IMR-90 (cell line): ENCODE measurements around the gene CYB5R2. TPM values are rescaled to one million over a fixed set of nuclear protein-coding genes. Genes with fewer than 3 reads are reported as not detected.

Experiments
- ATAC-seq: fragments of 200-7000 bp; cut with Tn5 transposase; 2 replicates; pipeline ENCODE4 v1.9.1; 2020; ENCODE audit warnings: low read depth, mild to moderate bottlenecking, moderate library complexity
- BruUV-seq: library from RNA; stranded (reverse); fragments of 400-500 nt; replicated peaks from 2 replicates; lab custom pipeline; 2021; lab: Mats Ljungman, UMichigan
- CTCF ChIA-PET: fragments of 300-600 bp; formaldehyde crosslinking; extraction: SDS; loops from one replicate; lab custom pipeline; 2021; ENCODE audit warnings: antibody characterized with exemption; lab: Yijun Ruan, JAX
- POLR2A ChIA-PET: fragments of 300-600 bp; sonication (Branson Sonifier 250); formaldehyde crosslinking; loops from one replicate; lab custom pipeline; 2022; ENCODE audit warnings: antibody characterized with exemption; ENCODE audit not compliant: unreplicated experiment; lab: Charles Lee
- DNase-seq: peaks from one replicate; pipeline ENCODE4 v3.0.0; 2013
- H2AFZ ChIP-seq: replicated peaks from 2 replicates; pipeline ENCODE3; 2013; ENCODE audit warnings: low read length, mild to moderate bottlenecking; ENCODE audit not compliant: poor library complexity
- H2AK5ac ChIP-seq: 2 replicates; pipeline ENCODE4 v1.6.1; 2013; ENCODE audit warnings: low read depth, low read length, inconsistent platforms
- H2AK9ac ChIP-seq: replicated peaks from 2 replicates; pipeline ENCODE3; 2013; ENCODE audit warnings: mild to moderate bottlenecking, low read depth, low read length, moderate library complexity; ENCODE audit not compliant: poor library complexity
- H2BK120ac ChIP-seq: 2 replicates; pipeline ENCODE4 v1.6.1; 2013; ENCODE audit warnings: low read depth, low read length, inconsistent platforms
- H2BK15ac ChIP-seq: 3 replicates; pipeline ENCODE4 v1.6.1; 2013; ENCODE audit warnings: low read depth, low read length, inconsistent platforms
- H2BK20ac ChIP-seq: 2 replicates; pipeline ENCODE4 v1.6.1; 2013; ENCODE audit warnings: low read depth, mild to moderate bottlenecking, inconsistent platforms, low read length, moderate library complexity
- H2BK5ac ChIP-seq: 2 replicates; pipeline ENCODE4 v1.6.1; 2013; ENCODE audit warnings: mild to moderate bottlenecking, low read depth, low read length, inconsistent platforms; ENCODE audit not compliant: poor library complexity, severe bottlenecking
- H3K14ac ChIP-seq: replicated peaks from 2 replicates; pipeline ENCODE4 v1.6.1; 2013; ENCODE audit warnings: low read depth, low read length, inconsistent platforms
- H3K18ac ChIP-seq: 2 replicates; pipeline ENCODE4 v1.6.1; 2013; ENCODE audit warnings: low read depth, low read length, control low read depth
- H3K23ac ChIP-seq: 2 replicates; pipeline ENCODE4 v1.6.1; 2013; ENCODE audit warnings: low read depth, low read length, inconsistent platforms
- H3K27ac ChIP-seq: 2 replicates; pipeline ENCODE4 v1.5.1; 2013; ENCODE audit warnings: mild to moderate bottlenecking, control low read depth, low read length; ENCODE audit not compliant: insufficient read depth
- H3K27me3 ChIP-seq: 2 replicates; pipeline ENCODE4 v1.6.1; 2013; ENCODE audit warnings: low read length; ENCODE audit not compliant: control insufficient read depth, insufficient read depth
- H3K36me3 ChIP-seq: 2 replicates; pipeline ENCODE4 v1.6.1; 2013; ENCODE audit warnings: low read length, mixed read lengths; ENCODE audit not compliant: control insufficient read depth, insufficient read depth
- H3K4ac ChIP-seq: 2 replicates; pipeline ENCODE4 v1.6.1; 2013; ENCODE audit warnings: low read depth, low read length, inconsistent platforms
- H3K4me1 ChIP-seq: 2 replicates; pipeline ENCODE4 v1.6.1; 2013; ENCODE audit warnings: low read length, mixed read lengths; ENCODE audit not compliant: control insufficient read depth, insufficient read depth
- H3K4me2 ChIP-seq: 2 replicates; pipeline ENCODE4 v1.6.1; 2013; ENCODE audit warnings: low read depth, mild to moderate bottlenecking, control low read depth, low read length, moderate library complexity
- H3K4me3 ChIP-seq: 2 replicates; pipeline ENCODE4 v1.5.1; 2013; ENCODE audit warnings: low read depth, mild to moderate bottlenecking, control low read depth, low read length, moderate library complexity; ENCODE audit not compliant: insufficient read depth
- H3K56ac ChIP-seq: 2 replicates; pipeline ENCODE4 v1.6.1; 2013; ENCODE audit warnings: low read length, inconsistent platforms; ENCODE audit not compliant: insufficient read depth; ENCODE audit errors: extremely low read depth
- H3K79me1 ChIP-seq, 2 experiments: 2 replicates each; pipeline ENCODE4 v1.6.1; 2013; ENCODE audit warnings: low read length in 2 of 2, inconsistent platforms in 1 of 2, low read depth in 1 of 2
- H3K9ac ChIP-seq: 2 replicates; pipeline ENCODE4 v1.6.1; 2013; ENCODE audit warnings: low read depth, low read length, control low read depth
- H3K9me1 ChIP-seq: 2 replicates; pipeline ENCODE4 v1.6.1; 2013; ENCODE audit warnings: low read length, inconsistent platforms; ENCODE audit not compliant: insufficient read depth
- H3K9me3 ChIP-seq: 2 replicates; pipeline ENCODE4 v1.6.1; 2013; ENCODE audit warnings: low read length; ENCODE audit not compliant: control insufficient read depth, insufficient read depth
- H4K20me1 ChIP-seq: 2 replicates; pipeline ENCODE4 v1.6.1; 2013; ENCODE audit warnings: low read length, inconsistent platforms; ENCODE audit not compliant: insufficient read depth
- H4K5ac ChIP-seq: 2 replicates; pipeline ENCODE4 v1.6.1; 2013; ENCODE audit warnings: mild to moderate bottlenecking, low read depth, low read length, control low read depth
- H4K8ac ChIP-seq, 2 experiments: 2 replicates each; pipeline ENCODE4 v1.6.1; 2013; ENCODE audit warnings: low read depth in 2 of 2, low read length in 2 of 2, control low read depth in 1 of 2, inconsistent platforms in 1 of 2
- H4K91ac ChIP-seq: 2 replicates; pipeline ENCODE4 v1.6.1; 2013; ENCODE audit warnings: low read depth, low read length, inconsistent platforms; ENCODE audit not compliant: insufficient read depth
- BHLHE40 ChIP-seq: fragments of 150-350 bp; IDR thresholded peaks from 2 replicates; pipeline ENCODE4 v1.6.1; 2016; ENCODE audit warnings: mild to moderate bottlenecking, low read depth, low read length
- CEBPB ChIP-seq: IDR thresholded peaks from 2 replicates; pipeline ENCODE4 v1.6.1; 2012; ENCODE audit warnings: low read depth, low read length, improper control_type of control experiment
- CHD1 ChIP-seq: IDR thresholded peaks from 2 replicates; pipeline ENCODE4 v1.6.1; 2012; ENCODE audit warnings: low read depth, low read length, improper control_type of control experiment
- ELK1 ChIP-seq: fragments of 150-350 bp; IDR thresholded peaks from 2 replicates; pipeline ENCODE4 v1.6.1; 2016; ENCODE audit warnings: low read depth, mild to moderate bottlenecking, low read length, moderate library complexity, borderline replicate concordance
- FOS ChIP-seq: fragments of 150-350 bp; IDR thresholded peaks from 2 replicates; pipeline ENCODE4 v1.6.1; 2016; ENCODE audit warnings: low read depth, low read length
- MAFK ChIP-seq: IDR thresholded peaks from 2 replicates; pipeline ENCODE4 v1.6.1; 2012; ENCODE audit warnings: low read depth, low read length, improper control_type of control experiment
- MXI1 ChIP-seq: IDR thresholded peaks from 2 replicates; pipeline ENCODE4 v1.6.1; 2012; ENCODE audit warnings: low read depth, mild to moderate bottlenecking, low read length, moderate library complexity, borderline replicate concordance
- NFE2L2 ChIP-seq: fragments of 150-350 bp; IDR thresholded peaks from 2 replicates; pipeline ENCODE4 v1.6.1; 2016; ENCODE audit warnings: low read depth, mild to moderate bottlenecking, low read length
- RAD21 ChIP-seq: IDR thresholded peaks from 2 replicates; pipeline ENCODE4 v1.6.1; 2012; ENCODE audit warnings: low read length, improper control_type of control experiment
- RCOR1 ChIP-seq: IDR thresholded peaks from 2 replicates; pipeline ENCODE4 v1.6.1; 2012; ENCODE audit warnings: mild to moderate bottlenecking, low read length, improper control_type of control experiment; ENCODE audit not compliant: insufficient replicate concordance
- RFX5 ChIP-seq: IDR thresholded peaks from 2 replicates; pipeline ENCODE4 v1.8.0; 2012; ENCODE audit warnings: low read depth, mild to moderate bottlenecking, low read length, moderate library complexity
- SMC3 ChIP-seq: fragments of 150-350 bp; IDR thresholded peaks from 2 replicates; pipeline ENCODE4 v1.6.1; 2016; ENCODE audit warnings: low read depth, mild to moderate bottlenecking, antibody characterized with exemption, low read length, moderate library complexity
- WGBS, 2 experiments: methylation state at CpG; one replicate each; pipeline versions ENCODE4 v1.1.5 to v1.1.7; 2013; ENCODE audit warnings: missing lambda C conversion rate in 2 of 2; ENCODE audit not compliant: insufficient read length in 1 of 2; ENCODE audit errors: extremely low coverage in 2 of 2; 5-methylcytosine and 5-hydroxymethylcytosine counted together
- dilution Hi-C: fragments of 300-500 bp; cut with HindIII; formaldehyde crosslinking; loops from one replicate; pipeline ENCODE4 v1.14.3; 2018; ENCODE audit warnings: low sequenced_read_pairs; ENCODE audit not compliant: unreplicated experiment
- in situ Hi-C: fragments of 300-500 bp; cut with MboI; formaldehyde crosslinking; loops from 3 replicates; pipeline ENCODE4 v1.14.3; 2019; ENCODE audit warnings: low sequenced_read_pairs, inconsistent platforms, mixed read lengths
- intact Hi-C: fragments of 100-400 bp; cut with micrococcal nuclease; formaldehyde crosslinking; loops from 2 replicates; pipeline ENCODE4 v1.10.0; 2022
- polyA plus RNA-seq, 3 experiments: library from polyadenylated mRNA; depleted of rRNA; stranded (reverse); fragments of >200 nt; gene quantifications; 2 replicates each; pipeline ENCODE4 v1.2.3, GENCODE V29; 2012; ENCODE audit warnings: low replicate concordance in 1 of 3
- total RNA-seq: library from RNA; depleted of rRNA; stranded (reverse); fragments of >200 nt; gene quantifications from 2 replicates; pipeline ENCODE4 v1.2.3, GENCODE V29; 2012
- TF ChIP-seq, protein P1 (sequence below): fragments of 150-350 bp; IDR thresholded peaks from 2 replicates; pipeline ENCODE4 v1.6.1; 2017; ENCODE audit warnings: mild to moderate bottlenecking, antibody characterized with exemption, low read length, low read depth
- TF ChIP-seq, protein P2 (sequence below): conservative IDR thresholded peaks from 2 replicates; pipeline ENCODE4 v1.5.1; 2012; ENCODE audit warnings: mild to moderate bottlenecking, low read depth, low read length, improper control_type of control experiment

The CYB5R2 gene
- total and polyA plus RNA-seq, 2 of the 4 experiments (the other 2 are of a cell fraction): 4.5 to 4.7 TPM

GRCh38 chr11:7668464-7668863 lies 4.8 kb downstream of the CYB5R2 start:
- in situ Hi-C loops: no loop called here
- DNase-seq: no peak

More at GRCh38 chr11:7668464-7668863, 4.8 kb downstream of the CYB5R2 start:
- H4K20me1 ChIP-seq: no peaks in the 10 kb centered on the region
- no peaks in the 10 kb centered on the region for H3K4me1 ChIP-seq
- no TSS peak for BruUV-seq
- H3K23ac ChIP-seq: no peak overlapping the region
- H3K4ac ChIP-seq: no peak overlapping the region
- no peaks in the 10 kb centered on the region for H3K9me3 ChIP-seq
- H3K56ac ChIP-seq: no peak overlapping the region
- CTCF ChIA-PET: interaction anchor here (0.9 to 1.0 kb wide), 2 partner anchors 11 to 97 kb away, joined by 3 to 4 read pairs; no protein-coding TSS in a partner anchor
- ATAC-seq: no peak
- H4K91ac ChIP-seq: no peak overlapping the region
- intact Hi-C loops: no loop called here
- H3K9me1 ChIP-seq: no peaks in the 10 kb centered on the region
- H3K18ac ChIP-seq: no peak overlapping the region
- POLR2A ChIA-PET: no interaction called here
- H2BK120ac ChIP-seq: no peak overlapping the region
- H4K8ac ChIP-seq: no peak overlapping the region
- no peak overlapping the region for H3K14ac ChIP-seq
- H3K27ac ChIP-seq: no peak overlapping the region
- no peak overlapping the region for H2AFZ ChIP-seq
- no peak overlapping the region for H3K9ac ChIP-seq
- H2AK5ac ChIP-seq: no peak overlapping the region
- H3K36me3 ChIP-seq: no peaks in the 10 kb centered on the region
- H2BK20ac ChIP-seq: no peak overlapping the region
- no peak for TF ChIP-seq RCOR1
- TF ChIP-seq BHLHE40: no peak
- TF ChIP-seq, protein P1, sequence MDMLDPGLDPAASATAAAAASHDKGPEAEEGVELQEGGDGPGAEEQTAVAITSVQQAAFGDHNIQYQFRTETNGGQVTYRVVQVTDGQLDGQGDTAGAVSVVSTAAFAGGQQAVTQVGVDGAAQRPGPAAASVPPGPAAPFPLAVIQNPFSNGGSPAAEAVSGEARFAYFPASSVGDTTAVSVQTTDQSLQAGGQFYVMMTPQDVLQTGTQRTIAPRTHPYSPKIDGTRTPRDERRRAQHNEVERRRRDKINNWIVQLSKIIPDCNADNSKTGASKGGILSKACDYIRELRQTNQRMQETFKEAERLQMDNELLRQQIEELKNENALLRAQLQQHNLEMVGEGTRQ: no peak
- TF ChIP-seq, protein P2, sequence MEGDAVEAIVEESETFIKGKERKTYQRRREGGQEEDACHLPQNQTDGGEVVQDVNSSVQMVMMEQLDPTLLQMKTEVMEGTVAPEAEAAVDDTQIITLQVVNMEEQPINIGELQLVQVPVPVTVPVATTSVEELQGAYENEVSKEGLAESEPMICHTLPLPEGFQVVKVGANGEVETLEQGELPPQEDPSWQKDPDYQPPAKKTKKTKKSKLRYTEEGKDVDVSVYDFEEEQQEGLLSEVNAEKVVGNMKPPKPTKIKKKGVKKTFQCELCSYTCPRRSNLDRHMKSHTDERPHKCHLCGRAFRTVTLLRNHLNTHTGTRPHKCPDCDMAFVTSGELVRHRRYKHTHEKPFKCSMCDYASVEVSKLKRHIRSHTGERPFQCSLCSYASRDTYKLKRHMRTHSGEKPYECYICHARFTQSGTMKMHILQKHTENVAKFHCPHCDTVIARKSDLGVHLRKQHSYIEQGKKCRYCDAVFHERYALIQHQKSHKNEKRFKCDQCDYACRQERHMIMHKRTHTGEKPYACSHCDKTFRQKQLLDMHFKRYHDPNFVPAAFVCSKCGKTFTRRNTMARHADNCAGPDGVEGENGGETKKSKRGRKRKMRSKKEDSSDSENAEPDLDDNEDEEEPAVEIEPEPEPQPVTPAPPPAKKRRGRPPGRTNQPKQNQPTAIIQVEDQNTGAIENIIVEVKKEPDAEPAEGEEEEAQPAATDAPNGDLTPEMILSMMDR: no peak
- TF ChIP-seq RAD21: no peak
- TF ChIP-seq CHD1: no peak
- TF ChIP-seq SMC3: no peak
- TF ChIP-seq CEBPB: no peak
- no peak for TF ChIP-seq MAFK
- TF ChIP-seq ELK1: no peak
- no peak for TF ChIP-seq NFE2L2
- TF ChIP-seq MXI1: no peak
- TF ChIP-seq FOS: no peak
- no peak for TF ChIP-seq RFX5
- H2BK5ac ChIP-seq: no peak overlapping the region
- no peak overlapping the region for H2BK15ac ChIP-seq
- peaks cover 4% of the 10 kb centered on the region; the same call in 1 of the 2 replicates for H3K27me3 ChIP-seq
- H3K79me1 ChIP-seq: no peaks in the 10 kb centered on the region
- H2AK9ac ChIP-seq: no peak overlapping the region
- H3K4me3 ChIP-seq: no peak overlapping the region
- dilution Hi-C loops: no loop called here
- H3K4me2 ChIP-seq: no peak overlapping the region
- no peak overlapping the region for H4K5ac ChIP-seq
- 86% methylated on average over 4 of the region's 7 CpGs; no CpG with 5 or more reads in 1 of the 2 experiments for WGBS, 2 experiments
